ENCODE measurements around the gene ABL1.
"Not testable (repeated sequence)": the region's sequence is repeated elsewhere in the genome, so short reads cannot be mapped to it uniquely, and the experiment has no call there.

Gene ABL1

GRCh38 chr9:130903194-130904069, 68.4 kb downstream of the ABL1 start:
- DNase-seq (ENCODE audit: low spot score), result no peak

GRCh38 chr9:130904070-130905044, 69.3 kb downstream of the ABL1 start:
- DNase-seq (ENCODE audit: low spot score), result no peak

- DNase-seq (ENCODE audit: low spot score), result no peak
Observed at GRCh38 chr9:130905125-130905901, 70.3 kb downstream of the ABL1 start.

GRCh38 chr9:130905902-130906734, 71.1 kb downstream of the ABL1 start:
- DNase-seq (ENCODE audit: low spot score), result no peak

GRCh38 chr9:130906735-130907416, 71.8 kb downstream of the ABL1 start:
- DNase-seq (ENCODE audit: low spot score), result no peak

GRCh38 chr9:130908146-130908877, 73.3 kb downstream of the ABL1 start:
- no peak for DNase-seq (ENCODE audit: low spot score)

- no peak for DNase-seq (ENCODE audit: low spot score)
Observed at GRCh38 chr9:130908878-130909355, 73.9 kb downstream of the ABL1 start.

- DNase-seq (ENCODE audit: low spot score), result not testable (repeated sequence)
Observed at GRCh38 chr9:130910041-130910440, 75.0 kb downstream of the ABL1 start.

- not testable (repeated sequence) for DNase-seq (ENCODE audit: low spot score)
Observed at GRCh38 chr9:130910670-130911069, 75.6 kb downstream of the ABL1 start.

- no peak for DNase-seq (ENCODE audit: low spot score)
Observed at GRCh38 chr9:130911254-130912049, 76.4 kb downstream of the ABL1 start.

- no peak for DNase-seq (ENCODE audit: low spot score)
Observed at GRCh38 chr9:130912932-130913598, 78.0 kb downstream of the ABL1 start.

- no peak for DNase-seq (ENCODE audit: low spot score)
Observed at GRCh38 chr9:130913599-130914416, 78.8 kb downstream of the ABL1 start.

- DNase-seq (ENCODE audit: low spot score), result no peak
Observed at GRCh38 chr9:130914417-130915095, 79.5 kb downstream of the ABL1 start.

GRCh38 chr9:130915096-130915447, 80.0 kb downstream of the ABL1 start:
- DNase-seq (ENCODE audit: low spot score), result no peak

- DNase-seq (ENCODE audit: low spot score), result no peak
Observed at GRCh38 chr9:130917168-130917960, 82.3 kb downstream of the ABL1 start.
